Loucy (cell line): ENCODE data around the gene PCBP3.

Experiments
- CTCF ChIP-seq: fragments of 200-600 bp; sonication (generic); conservative IDR thresholded peaks from 2 replicates; pipeline ENCODE4 v1.5.1; 2014; ENCODE audit warnings: mild to moderate bottlenecking, antibody characterized with exemption, low read length
- EZH2phosphoT487 ChIP-seq: fragments of 200-600 bp; IDR thresholded peaks from 2 replicates; pipeline ENCODE4 v1.6.1; 2018; ENCODE audit warnings: antibody characterized with exemption, mild to moderate bottlenecking, moderate library complexity, borderline replicate concordance

DNA sequence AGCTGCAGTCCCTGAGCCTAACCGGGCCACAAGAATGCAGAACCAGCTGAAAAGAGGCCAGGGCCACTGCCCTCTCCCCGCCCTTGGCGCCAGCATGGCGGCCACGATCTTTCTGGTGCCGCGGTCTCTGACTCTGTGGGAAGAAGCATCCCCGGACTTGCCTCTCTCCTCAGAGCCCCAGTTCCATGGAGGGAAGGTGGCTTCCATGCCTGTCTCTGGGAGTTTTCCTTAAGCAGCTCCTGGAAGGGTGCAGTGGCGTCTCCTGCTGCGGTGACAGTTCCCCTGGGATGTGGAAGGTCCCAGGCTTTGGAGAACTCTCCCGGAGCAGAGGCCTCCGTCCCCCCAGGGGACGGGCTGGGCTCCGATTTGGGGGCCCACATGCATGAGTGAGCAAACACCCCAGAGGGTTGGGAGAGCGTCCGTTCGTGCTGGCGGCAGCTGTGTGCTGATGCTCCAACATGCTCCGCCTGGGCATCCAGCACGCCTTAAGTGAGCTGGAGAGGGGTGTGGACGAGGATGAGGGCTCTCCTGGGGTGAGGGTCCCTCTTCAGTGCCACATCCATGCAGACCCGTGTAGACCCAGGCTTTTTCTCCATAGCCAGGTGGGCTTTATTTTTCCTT lies 228.2 kb downstream of the PCBP3 start:
- TF ChIP-seq CTCF (no peak), EZH2phosphoT487 (no peak)
